SK-N-SH (cell line): ENCODE results near the gene FAM131A. TPM values are rescaled to one million over a fixed set of nuclear protein-coding genes. Genes with fewer than 3 reads are reported as not detected.

Experiments
- CTCF ChIA-PET: fragments of 300-600, 350-600 bp; formaldehyde crosslinking; extraction: SDS; loops from one replicate; lab custom pipeline; 2021; lab: Yijun Ruan, JAX
- POLR2A ChIA-PET: fragments of 350-600 bp; sonication (Branson Sonifier 250); formaldehyde crosslinking; extraction: SDS; loops from one replicate; lab custom pipeline; 2020; ENCODE audit warnings: antibody characterized with exemption, inconsistent platforms; lab: Yijun Ruan, JAX
- DNase-seq: peaks from one replicate; pipeline ENCODE4 v3.0.0; 2012
- H2AFZ ChIP-seq: fragments of 200-600 bp; sonication (generic); 2 replicates; pipeline ENCODE4 v1.8.1; 2016; ENCODE audit warnings: antibody characterized with exemption, mild to moderate bottlenecking, low read depth
- H3F3A ChIP-seq: fragments of 200-600 bp; sonication (generic); replicated peaks from 2 replicates; pipeline ENCODE3; 2016; ENCODE audit warnings: antibody characterized with exemption, mild to moderate bottlenecking; ENCODE audit not compliant: insufficient read depth
- H3K27ac ChIP-seq, 2 experiments: fragments of 200-500 bp in 1 of 2; fragments of 200-600 bp in 1 of 2; sonication (Bioruptor generic) in 1 of 2; sonication (generic), shearing (Covaris generic) in 1 of 2; 2 replicates each; pipeline versions ENCODE4 v1.5.1 to v1.6.1; 2014 to 2016; ENCODE audit warnings: low read depth in 2 of 2, inconsistent platforms in 1 of 2, low read length in 1 of 2, mild to moderate bottlenecking in 1 of 2, mixed read lengths in 1 of 2
- H3K27me3 ChIP-seq: fragments of 200-600 bp; sonication (generic), shearing (Covaris generic); 2 replicates; pipeline ENCODE4 v1.6.1; 2016; ENCODE audit warnings: mixed run types; ENCODE audit not compliant: insufficient read depth
- H3K36me3 ChIP-seq, 2 experiments: fragments of 200-500 bp in 1 of 2; fragments of 200-600 bp in 1 of 2; sonication (Bioruptor generic) in 1 of 2; sonication (generic) in 1 of 2; replicated peaks in 1 of 2; 2 replicates each; pipeline versions ENCODE3 to v1.5.1; 2014 to 2016; ENCODE audit warnings: low read length in 1 of 2, mild to moderate bottlenecking in 1 of 2; ENCODE audit not compliant: insufficient read depth in 2 of 2, control insufficient read depth in 1 of 2
- H3K4me1 ChIP-seq, 2 experiments: fragments of 200-500 bp in 1 of 2; fragments of 200-600 bp in 1 of 2; sonication (Bioruptor generic) in 1 of 2; sonication (generic), shearing (Covaris generic) in 1 of 2; 2 replicates each; pipeline versions ENCODE4 v1.5.1 to v1.6.1; 2014 to 2016; ENCODE audit warnings: low read depth in 1 of 2, low read length in 1 of 2, mixed run types in 1 of 2; ENCODE audit not compliant: insufficient read depth in 2 of 2, control insufficient read depth in 1 of 2
- H3K4me2 ChIP-seq: fragments of 200-600 bp; sonication (generic), shearing (Covaris generic); 2 replicates; pipeline ENCODE4 v1.6.1; 2017; ENCODE audit warnings: mixed run types
- H3K4me3 ChIP-seq, 2 experiments: fragments of 200-500 bp in 1 of 2; fragments of 200-600 bp in 1 of 2; sonication (Bioruptor generic) in 1 of 2; sonication (generic), shearing (Covaris generic) in 1 of 2; 2 replicates each; pipeline versions ENCODE4 v1.5.1 to v1.8.1; 2014 to 2016; ENCODE audit warnings: low read depth in 2 of 2, inconsistent platforms in 1 of 2, low read length in 1 of 2, mild to moderate bottlenecking in 1 of 2, mixed read lengths in 1 of 2, moderate library complexity in 1 of 2
- H3K79me2 ChIP-seq: fragments of 200-600 bp; sonication (generic); 2 replicates; pipeline ENCODE4 v1.8.1; 2017; ENCODE audit warnings: mild to moderate bottlenecking; ENCODE audit not compliant: insufficient read depth
- H3K9ac ChIP-seq: fragments of 200-600 bp; sonication (generic); 2 replicates; pipeline ENCODE4 v1.6.1; 2017; ENCODE audit warnings: mixed run types
- H3K9me2 ChIP-seq: fragments of 200-600 bp; sonication (generic); 2 replicates; pipeline ENCODE4 v1.6.1; 2017; ENCODE audit warnings: mixed run types
- H3K9me3 ChIP-seq: fragments of 200-600 bp; sonication (generic); 2 replicates; pipeline ENCODE4 v1.6.1; 2017; ENCODE audit warnings: mixed run types, mild to moderate bottlenecking, moderate library complexity
- H4K20me1 ChIP-seq: fragments of 200-600 bp; sonication (generic); 2 replicates; pipeline ENCODE4 v1.6.1; 2017; ENCODE audit warnings: mild to moderate bottlenecking, mixed run types; ENCODE audit not compliant: insufficient read depth
- ELF1 ChIP-seq: IDR thresholded peaks from 2 replicates; pipeline ENCODE4 v1.4.0; 2012
- EP300 ChIP-seq, 2 experiments: IDR thresholded peaks; 2 replicates each; pipeline versions ENCODE4 v1.4.0 to v1.6.1; 2012; ENCODE audit warnings: borderline replicate concordance in 1 of 2, low read depth in 1 of 2, low read length in 1 of 2
- EZH2phosphoT487 ChIP-seq: fragments of 200-600 bp; sonication (generic); IDR thresholded peaks from 2 replicates; pipeline ENCODE4 v1.6.1; 2017; ENCODE audit warnings: low read depth, mixed run types, mild to moderate bottlenecking, antibody characterized with exemption, moderate library complexity, borderline replicate concordance
- FOXJ3 ChIP-seq: sonication (generic); formaldehyde crosslinking; IDR thresholded peaks from 2 replicates; pipeline ENCODE4 v1.5.1; 2020; ENCODE audit warnings: mild to moderate bottlenecking, missing genetic modification reagents
- FOXM1 ChIP-seq: IDR thresholded peaks from 2 replicates; pipeline ENCODE4 v1.4.0; 2012; ENCODE audit warnings: low read depth, mild to moderate bottlenecking
- GABPA ChIP-seq: IDR thresholded peaks from 2 replicates; pipeline ENCODE4 v1.4.0; 2012; ENCODE audit warnings: low read depth, mild to moderate bottlenecking
- MXI1 ChIP-seq: IDR thresholded peaks from 2 replicates; pipeline ENCODE4 v1.6.1; 2012; ENCODE audit warnings: mild to moderate bottlenecking, low read depth, low read length, improper control_type of control experiment
- NRF1 ChIP-seq: IDR thresholded peaks from 2 replicates; pipeline ENCODE4 v1.6.1; 2012; ENCODE audit warnings: low read depth, mild to moderate bottlenecking, low read length
- POLR2AphosphoS5 ChIP-seq: IDR thresholded peaks from 2 replicates; pipeline ENCODE4 v1.6.1; 2012; ENCODE audit warnings: low read depth, low read length
- RCOR1 ChIP-seq: fragments of 150-350 bp; IDR thresholded peaks from 2 replicates; pipeline ENCODE4 v1.6.1; 2017; ENCODE audit warnings: antibody characterized with exemption, low read length
- RFX5 ChIP-seq: IDR thresholded peaks from 2 replicates; pipeline ENCODE4 v1.6.1; 2012; ENCODE audit warnings: mild to moderate bottlenecking, improper control_type of control experiment, low read length
- SIN3A ChIP-seq: IDR thresholded peaks from 2 replicates; pipeline ENCODE4 v1.6.1; 2012; ENCODE audit warnings: low read depth, mild to moderate bottlenecking, low read length, moderate library complexity, borderline replicate concordance
- SMC3 ChIP-seq: IDR thresholded peaks from 2 replicates; pipeline ENCODE4 v1.6.1; 2012; ENCODE audit warnings: low read depth, low read length, improper control_type of control experiment
- TAF1 ChIP-seq: IDR thresholded peaks from 2 replicates; pipeline ENCODE4 v1.6.1; 2012; ENCODE audit warnings: low read depth, mild to moderate bottlenecking, low read length, moderate library complexity, borderline replicate concordance
- USF2 ChIP-seq: fragments of 150-350 bp; IDR thresholded peaks from 2 replicates; pipeline ENCODE4 v1.6.1; 2017; ENCODE audit warnings: antibody characterized with exemption, low read length, low read depth, borderline replicate concordance
- YY1 ChIP-seq: IDR thresholded peaks from 2 replicates; pipeline ENCODE4 v1.4.0; 2012; ENCODE audit warnings: low read depth, mild to moderate bottlenecking
- WGBS: methylation state at CpG from one replicate; pipeline ENCODE4 v1.1.6; 2017; ENCODE audit warnings: low lambda C conversion rate; 5-methylcytosine and 5-hydroxymethylcytosine counted together
- polyA plus RNA-seq, 3 experiments: library from polyadenylated mRNA; depleted of rRNA; stranded (reverse); fragments of >200 nt; gene quantifications; 2 replicates each; pipeline ENCODE4 v1.2.3, GENCODE V29; 2012

FAM131A gene
- polyA plus RNA-seq, 1 of the 3 experiments (the other 2 are of a cell fraction), result 31.6 TPM

- Histone ChIP-seq H3K4me2 (no peak overlapping the region), H3K36me3 (peaks cover 3 to 37% of the 10 kb centered on the region in 2 experiments), H3K9me3 (no peaks in the 10 kb centered on the region), H4K20me1 (0 out of 2 replicates have a peak, but pooled peaks cover 5% of the 10 kb centered on the region), H3K79me2 (peaks cover 24% of the 10 kb centered on the region), H3K27ac (no peak overlapping the region), H3K9me2 (no peaks in the 10 kb centered on the region), H3K4me3 (no peak overlapping the region), H3K4me1 (peaks cover 0 to 5% of the 10 kb centered on the region in 2 experiments; a peak in 1 of 4 replicates), H3K27me3 (no peaks in the 10 kb centered on the region), H3K9ac (no peak overlapping the region), H3F3A (peaks cover 4% of the 10 kb centered on the region), H2AFZ (no peak overlapping the region)
- CTCF ChIA-PET, result interaction anchor here (1.0 to 5.3 kb wide), 6 partner anchors 8 to 95 kb away, joined by 3 to 42 read pairs (median 3); partner anchors contain the start of genes EEF1AKMT4 and FAM131A
- DNase-seq, result no peak
- TF ChIP-seq USF2, result no peak
- no peak for TF ChIP-seq RFX5
- no peak for TF ChIP-seq ELF1
- no peak for TF ChIP-seq FOXM1
- no peak for TF ChIP-seq EP300 (IDR thresholded peaks at IDR 0.05; ENCODE audit: borderline replicate concordance in 1 of 2, low read depth in 1 of 2, low read length in 1 of 2)
- no peak for TF ChIP-seq RCOR1
- no peak for TF ChIP-seq TAF1
- TF ChIP-seq FOXJ3 (CRISPR knock-in tag), result no peak
- no peak for TF ChIP-seq POLR2AphosphoS5
- no peak for TF ChIP-seq SIN3A
- no peak for TF ChIP-seq EZH2phosphoT487
- TF ChIP-seq MXI1, result no peak
- no peak for TF ChIP-seq GABPA
- no peak for TF ChIP-seq NRF1
- no peak for TF ChIP-seq SMC3
- no peak for TF ChIP-seq YY1
- WGBS, result 86% methylated on average over 1 of the region's 24 CpGs
- POLR2A ChIA-PET, result interaction anchor here (0.9 to 1.5 kb wide), 3 partner anchors 7 to 16 kb away, joined by 3 to 4 read pairs (median 4); partner anchors contain the start of gene FAM131A
Observed at GRCh38 chr3:184344579-184345316, 7.3 kb downstream of the FAM131A start.
